AG04450 (cell line): ENCODE data around the gene ARIH2. TPM values are rescaled to one million over a fixed set of nuclear protein-coding genes. Genes with fewer than 3 reads are reported as not detected.

Source experiments
- CTCF ChIA-PET: fragments of 300-600, 350-600 bp; formaldehyde crosslinking; extraction: SDS; loops from one replicate; lab custom pipeline; 2022; ENCODE audit warnings: antibody characterized with exemption, inconsistent platforms; lab: Charles Lee
- POLR2A ChIA-PET: fragments of 350-600 bp; formaldehyde crosslinking; extraction: SDS; loops from one replicate; lab custom pipeline; 2021; ENCODE audit warnings: antibody characterized with exemption, inconsistent platforms; lab: Yijun Ruan, JAX
- DNase-seq: peaks from one replicate; pipeline ENCODE4 v3.0.0-alpha.2; 2011; ENCODE audit warnings: low read depth, low spot score
- H3K27ac ChIP-seq: one replicate; pipeline ENCODE4 v1.5.1; 2012; ENCODE audit warnings: low read depth, low read length, control low read depth
- H3K27me3 ChIP-seq: one replicate; pipeline ENCODE4 v1.6.0; 2012; ENCODE audit warnings: low read length; ENCODE audit not compliant: control insufficient read depth, insufficient read depth
- H3K4me3 ChIP-seq: 2 replicates; pipeline ENCODE4 v1.5.1; 2011; ENCODE audit warnings: mild to moderate bottlenecking, low read depth, low read length, control low read depth
- H3K9me3 ChIP-seq: 2 replicates; pipeline ENCODE4 v1.5.1; 2012; ENCODE audit warnings: low read length; ENCODE audit not compliant: control insufficient read depth, insufficient read depth
- CTCF ChIP-seq: IDR thresholded peaks from 2 replicates; pipeline ENCODE4 v1.5.1; 2011; ENCODE audit warnings: low read depth, low read length, control low read depth, inconsistent platforms
- polyA plus RNA-seq: library from polyadenylated mRNA; depleted of rRNA; stranded (reverse); fragments of >200 nt; gene quantifications from 2 replicates; pipeline ENCODE4 v1.2.3, GENCODE V29; 2011

ARIH2 gene
- polyA plus RNA-seq, 1 experiment = 77.5 TPM

- Histone ChIP-seq H3K9me3 (no peaks in the 10 kb centered on the region), H3K27ac (no peak overlapping the region), H3K27me3 (no peaks in the 10 kb centered on the region), H3K4me3 (no peak overlapping the region)
- DNase-seq = no peak
- no peak for TF ChIP-seq CTCF
- ChIA-PET POLR2A (interaction anchor here (1.6 to 2.7 kb wide), 2 partner anchors 8 to 16 kb away, joined by 4 to 13 read pairs; partner anchors contain the start of genes IMPDH2 and NDUFAF3), CTCF (interaction anchor here (1.2 to 2.2 kb wide), 3 partner anchors 9 to 26 kb away, joined by 3 to 19 read pairs (median 6); partner anchors contain the start of gene NDUFAF3)
Measured at GRCh38 chr3:49013113-49013737, 94.6 kb downstream of the ARIH2 start.

- Histone ChIP-seq H3K27ac (no peak overlapping the region), H3K4me3 (no peak overlapping the region), H3K9me3 (no peaks in the 10 kb centered on the region; the same call in 1 of the 2 replicates), H3K27me3 (no peaks in the 10 kb centered on the region)
- CTCF ChIA-PET = interaction anchor here (0.8 to 2.2 kb wide), 5 partner anchors 8 to 345 kb away, joined by 3 to 19 read pairs (median 3); partner anchors contain the start of genes NDUFAF3 and P4HTM
- DNase-seq = no peak
- peak; percentile 67 for TF ChIP-seq CTCF
- POLR2A ChIA-PET = interaction anchor here (0.8 to 2.7 kb wide), 2 partner anchors 7 to 26 kb away, joined by 3 to 13 read pairs; partner anchors contain the start of gene NDUFAF3
Measured at GRCh38 chr3:49013738-49014660, 95.4 kb downstream of the ARIH2 start.

GRCh38 chr3:49015072-49015471, 96.4 kb downstream of the ARIH2 start:
- Histone ChIP-seq H3K27ac (no peak overlapping the region), H3K27me3 (no peaks in the 10 kb centered on the region), H3K4me3 (no peak overlapping the region), H3K9me3 (no peaks in the 10 kb centered on the region; the same call in 1 of the 2 replicates)
- POLR2A ChIA-PET = interaction anchor here (0.9 to 4.0 kb wide), 2 partner anchors 8 to 14 kb away, joined by 3 to 33 read pairs; partner anchors contain the start of genes IMPDH2 and WDR6
- CTCF ChIA-PET = no interaction called here
- no peak for DNase-seq
- no peak for TF ChIP-seq CTCF

- POLR2A ChIA-PET = interaction anchor here (0.8 to 4.0 kb wide), 3 partner anchors 9 to 26 kb away, joined by 3 to 33 read pairs (median 4); partner anchors contain the start of genes IMPDH2, P4HTM and WDR6
- no peak for DNase-seq
Measured at GRCh38 chr3:49015765-49016164, 97.1 kb downstream of the ARIH2 start.

More at GRCh38 chr3:49015765-49016164, 97.1 kb downstream of the ARIH2 start:
- Histone ChIP-seq H3K9me3 (no peaks in the 10 kb centered on the region; the same call in 1 of the 2 replicates), H3K27me3 (no peaks in the 10 kb centered on the region), H3K4me3 (no peak overlapping the region), H3K27ac (no peak overlapping the region)
- TF ChIP-seq CTCF = no peak
- CTCF ChIA-PET = no interaction called here
